Ramos (cell line): ENCODE data around the gene TMEM187.

Source experiments
- in situ Hi-C: fragments of 300-500 bp; cut with MboI; formaldehyde crosslinking; loops from one replicate; pipeline ENCODE4 v1.14.3; 2022; ENCODE audit warnings: low sequenced_read_pairs; ENCODE audit not compliant: unreplicated experiment

Gene TMEM187

GRCh38 chrX:154014429-154015380 lies 42.2 kb downstream of the TMEM187 start:
- in situ Hi-C loops: no loop called here

- in situ Hi-C loops: no loop called here
These were observed 43.2 kb downstream of the TMEM187 start for GRCh38 chrX:154015581-154016264.

GRCh38 chrX:154016366-154017076 lies 44.0 kb downstream of the TMEM187 start:
- in situ Hi-C loops: no loop called here

GRCh38 chrX:154017766-154018517 lies 45.4 kb downstream of the TMEM187 start:
- in situ Hi-C loops: no loop called here

- in situ Hi-C loops: no loop called here
These were observed 46.0 kb downstream of the TMEM187 start for GRCh38 chrX:154018518-154019060.

- in situ Hi-C loops: no loop called here
These were observed 46.6 kb downstream of the TMEM187 start for GRCh38 chrX:154019061-154019621.

GRCh38 chrX:154019633-154020528 lies 47.3 kb downstream of the TMEM187 start, which contains the start of gene IRAK1:
IRAK1 (minus strand) TSS chrX:154019902; CDS start chrX:154019812, 90 bp downstream.
- in situ Hi-C loops: no loop called here

GRCh38 chrX:154020536-154021115 lies 48.1 kb downstream of the TMEM187 start:
- in situ Hi-C loops: no loop called here

- in situ Hi-C loops: no loop called here
These were observed 48.6 kb downstream of the TMEM187 start for GRCh38 chrX:154021131-154021611.

- in situ Hi-C loops: no loop called here
These were observed 49.6 kb downstream of the TMEM187 start for GRCh38 chrX:154022108-154022507.

GRCh38 chrX:154023276-154024000 lies 50.9 kb downstream of the TMEM187 start:
- in situ Hi-C loops: no loop called here

- in situ Hi-C loops: no loop called here
These were observed 51.7 kb downstream of the TMEM187 start for GRCh38 chrX:154024271-154024670.

- in situ Hi-C loops: no loop called here
These were observed 52.7 kb downstream of the TMEM187 start for GRCh38 chrX:154025230-154025629.

- in situ Hi-C loops: no loop called here
These were observed 53.8 kb downstream of the TMEM187 start for GRCh38 chrX:154026136-154027021.

GRCh38 chrX:154027022-154027402 lies 54.5 kb downstream of the TMEM187 start:
- in situ Hi-C loops: no loop called here

- in situ Hi-C loops: no loop called here
These were observed 55.4 kb downstream of the TMEM187 start for GRCh38 chrX:154027986-154028385.
